OCI-LY7 (cell line): Measurements from ENCODE around the gene SCN1A.

Source experiments
- CTCF ChIP-seq: fragments of 200-600 bp; sonication (generic); conservative IDR thresholded peaks from 2 replicates; pipeline ENCODE4 v1.5.1; 2014; ENCODE audit warnings: mild to moderate bottlenecking, antibody characterized with exemption, low read length, moderate library complexity, mixed read lengths
- EZH2phosphoT487 ChIP-seq: fragments of 200-600 bp; sonication (generic); IDR thresholded peaks from 2 replicates; pipeline ENCODE4 v1.6.1; 2018; ENCODE audit warnings: low read depth, borderline replicate concordance, mild to moderate bottlenecking, mixed run types, antibody characterized with exemption, low read length, moderate library complexity, mixed read lengths

- no peak for TF ChIP-seq CTCF
- TF ChIP-seq EZH2phosphoT487, result no peak
Measured at GRCh38 chr2:166017208-166017607, 110.6 kb downstream of the SCN1A start.
